Middle frontal gyrus (tissue), 1 donor: ENCODE data around the gene CHCHD3.
"Not testable (repeated sequence)": the region's sequence is repeated elsewhere in the genome, so short reads cannot be mapped to it uniquely, and the experiment has no call there.

Experiments used
- DNase-seq: peaks from one replicate; pipeline ENCODE4 v3.0.0-alpha.2; 2015; ENCODE audit warnings: low spot score; ENCODE audit errors: extremely low spot score

Gene CHCHD3

DNA sequence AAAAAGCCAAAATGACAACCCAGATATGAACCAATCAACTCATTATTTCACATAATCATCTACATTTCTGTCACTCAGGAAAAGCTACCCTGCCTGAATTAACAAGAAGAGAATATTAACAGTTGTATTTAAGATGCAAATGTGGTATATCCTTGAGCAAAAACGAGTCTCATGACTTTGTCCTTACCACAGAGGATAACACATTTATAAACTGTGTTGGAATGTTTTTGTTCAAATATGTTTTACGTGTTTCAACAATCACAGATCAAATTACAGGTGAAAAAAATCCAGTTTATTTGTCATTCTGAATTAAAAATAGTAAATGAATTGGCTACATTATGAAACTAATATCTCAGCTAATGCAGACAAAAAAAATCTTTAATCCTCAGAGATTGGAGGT is 34.6 kb downstream of the CHCHD3 start:
- no peak for DNase-seq

DNA sequence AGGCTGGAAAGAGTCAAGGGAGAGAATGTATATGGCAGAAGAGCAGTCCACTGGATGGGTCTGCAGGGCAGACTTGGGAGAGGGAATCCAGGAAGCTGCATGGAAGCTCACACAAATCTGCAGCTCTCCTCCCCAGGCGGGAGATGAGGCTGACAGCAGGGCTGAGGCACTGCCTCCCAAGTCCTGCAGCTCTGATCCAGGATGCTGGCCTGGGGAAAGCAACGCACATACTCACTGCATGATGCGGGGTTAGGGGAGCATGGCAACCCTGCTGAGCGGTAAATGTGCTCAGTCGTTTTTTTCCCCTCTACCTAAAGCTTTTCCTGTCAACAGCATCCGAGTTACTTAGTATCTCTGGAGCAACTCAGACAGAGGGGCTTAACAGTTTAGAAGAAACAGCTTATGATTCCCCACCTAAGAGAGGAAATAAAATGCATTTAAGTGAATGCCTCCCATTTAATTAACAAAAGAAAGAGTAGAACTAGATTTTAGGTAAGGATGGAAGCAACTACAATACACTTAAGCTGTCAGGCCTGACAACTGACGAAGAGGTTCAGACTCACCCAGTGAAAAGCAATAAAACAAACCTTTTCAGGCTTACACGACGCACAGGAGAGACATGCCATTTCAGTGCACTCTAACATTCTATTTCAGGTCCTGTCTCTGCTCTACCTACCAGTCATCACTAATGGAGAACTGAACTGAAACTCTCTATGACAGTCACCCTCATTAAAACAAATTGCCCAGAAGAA is 37.0 kb downstream of the CHCHD3 start:
- no peak for DNase-seq

DNA sequence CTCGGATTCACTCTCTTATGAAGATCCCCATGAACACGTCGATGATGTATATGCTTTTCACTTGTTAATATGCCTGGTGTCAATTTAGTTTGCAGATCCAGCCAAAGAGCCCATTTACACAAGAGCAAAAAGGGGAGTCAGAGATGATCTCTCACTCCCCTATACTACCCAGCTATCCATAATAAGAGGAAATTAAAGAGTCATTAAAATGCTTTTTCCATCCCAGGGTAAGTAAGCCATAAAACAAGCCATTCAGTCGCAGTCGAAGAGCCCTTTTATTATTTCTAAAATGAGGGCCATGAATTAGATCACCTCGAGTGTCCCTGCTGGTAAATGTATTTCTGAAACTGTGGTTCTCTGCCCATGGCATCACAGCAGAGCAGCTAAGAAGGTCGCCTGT is 41.2 kb downstream of the CHCHD3 start:
- DNase-seq: no peak

DNA sequence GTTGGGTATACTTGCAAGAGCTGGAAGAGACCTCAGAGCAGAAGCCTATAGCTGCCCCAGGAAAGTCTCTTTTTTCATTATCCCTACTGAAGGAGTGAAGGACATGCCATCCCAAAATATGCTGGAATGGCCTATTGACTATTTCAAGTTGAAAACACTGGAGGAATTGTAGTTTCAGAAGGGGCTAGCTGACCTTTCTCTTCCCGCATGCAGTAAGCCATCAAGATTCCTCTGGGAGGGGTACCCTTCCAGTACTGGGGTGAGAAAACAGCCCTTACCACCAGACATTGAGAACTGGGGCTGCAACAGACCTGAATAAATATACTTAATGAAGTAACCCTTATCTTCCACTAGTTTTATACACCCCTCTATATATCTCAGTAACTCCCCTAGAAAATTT is 41.7 kb downstream of the CHCHD3 start:
- no peak for DNase-seq

DNA sequence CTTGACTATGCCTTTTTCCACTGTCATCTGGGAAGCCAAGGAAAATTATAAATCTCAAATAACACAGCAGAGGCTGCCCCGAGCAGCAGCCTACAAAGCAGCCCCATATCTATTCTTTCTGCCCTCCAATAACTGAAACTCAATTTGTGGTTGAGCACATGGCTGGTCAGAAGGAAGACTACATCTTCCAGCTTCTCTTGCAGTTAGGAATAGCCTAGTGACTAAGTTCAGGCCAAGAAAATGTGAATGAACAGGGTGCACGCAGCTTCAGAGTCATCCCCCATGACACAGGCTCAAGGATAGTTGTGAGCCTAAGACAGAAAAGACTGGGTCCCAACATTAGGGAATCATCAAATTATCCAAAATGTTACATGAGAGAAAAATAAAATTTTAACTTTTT is 42.3 kb downstream of the CHCHD3 start:
- DNase-seq: no peak

DNA sequence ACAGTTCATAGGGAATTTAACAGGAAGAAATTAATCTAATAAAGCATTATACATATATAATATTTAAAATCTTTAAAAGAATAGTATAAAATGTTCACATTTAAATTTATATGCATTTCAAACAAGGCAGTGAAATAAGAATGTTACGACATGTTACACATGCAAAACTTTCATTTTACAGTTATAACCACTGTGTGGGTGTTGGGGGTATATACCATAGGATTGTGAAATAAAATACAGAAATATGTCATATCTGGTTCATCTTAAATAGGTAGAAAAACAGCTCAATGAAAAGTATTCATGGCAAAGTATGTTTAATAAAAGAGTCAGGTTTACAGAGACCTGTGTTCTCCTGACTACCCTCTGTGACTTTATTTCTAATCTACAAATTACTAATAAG is 45.6 kb downstream of the CHCHD3 start:
- no peak for DNase-seq

DNA sequence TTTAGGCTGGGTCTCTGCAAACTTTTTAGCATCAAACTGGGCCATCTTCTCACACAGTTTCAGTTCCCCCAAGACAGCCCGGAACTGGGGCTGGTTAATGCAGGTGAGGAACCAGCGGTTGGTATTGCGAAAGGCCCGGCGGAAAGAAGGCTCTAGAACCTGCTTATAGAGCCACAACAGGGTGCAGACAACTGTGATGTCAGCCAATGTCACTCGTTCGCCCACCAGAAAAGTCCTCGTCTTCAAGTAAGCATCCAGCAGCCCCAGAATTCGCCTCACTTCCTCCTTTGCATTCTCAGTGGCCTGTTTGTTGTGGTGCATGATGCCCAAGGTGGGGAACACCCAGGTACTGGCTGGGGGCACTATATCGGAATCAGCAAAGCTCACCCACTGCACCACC is 46.6 kb downstream of the CHCHD3 start:
- DNase-seq: not testable (repeated sequence)

DNA sequence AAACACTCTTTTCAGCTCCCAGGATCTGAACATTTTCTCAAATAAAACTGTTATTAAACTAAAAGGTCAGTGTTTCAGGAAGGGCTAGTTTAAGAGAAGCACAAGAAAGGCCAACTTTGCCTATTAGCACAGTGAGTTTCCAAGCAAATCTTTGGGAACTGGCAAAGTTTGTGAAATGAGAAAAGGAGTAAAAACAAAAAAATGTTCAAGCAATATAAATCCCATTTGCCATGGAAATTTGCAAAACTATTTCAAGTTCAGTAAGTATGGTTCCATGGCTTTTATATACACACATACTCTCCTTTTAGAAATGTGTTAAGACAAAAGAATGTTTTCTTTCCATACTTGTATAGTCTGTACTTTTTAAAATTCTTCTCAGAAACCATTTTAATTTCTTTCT is 51.5 kb downstream of the CHCHD3 start:
- DNase-seq: no peak

DNA sequence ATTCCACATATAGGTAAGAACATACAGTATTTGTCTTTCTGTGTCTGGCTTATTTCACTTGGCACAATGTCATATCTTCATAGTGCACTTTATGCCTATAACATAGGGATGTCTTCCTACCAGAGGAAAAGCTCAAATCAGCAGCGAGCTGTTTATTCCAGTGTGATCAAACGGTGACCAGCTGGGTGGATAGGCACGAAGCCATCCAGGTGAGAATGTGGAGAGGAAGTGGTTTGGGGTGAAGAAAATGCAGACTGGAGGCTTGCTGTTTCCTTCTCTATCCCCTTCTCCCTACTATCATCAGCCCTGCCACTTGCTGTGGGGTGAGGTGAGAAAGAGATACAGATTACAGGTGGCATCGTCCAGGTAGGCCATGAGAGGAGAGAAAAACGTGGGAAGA is 52.4 kb downstream of the CHCHD3 start:
- DNase-seq: no peak

DNA sequence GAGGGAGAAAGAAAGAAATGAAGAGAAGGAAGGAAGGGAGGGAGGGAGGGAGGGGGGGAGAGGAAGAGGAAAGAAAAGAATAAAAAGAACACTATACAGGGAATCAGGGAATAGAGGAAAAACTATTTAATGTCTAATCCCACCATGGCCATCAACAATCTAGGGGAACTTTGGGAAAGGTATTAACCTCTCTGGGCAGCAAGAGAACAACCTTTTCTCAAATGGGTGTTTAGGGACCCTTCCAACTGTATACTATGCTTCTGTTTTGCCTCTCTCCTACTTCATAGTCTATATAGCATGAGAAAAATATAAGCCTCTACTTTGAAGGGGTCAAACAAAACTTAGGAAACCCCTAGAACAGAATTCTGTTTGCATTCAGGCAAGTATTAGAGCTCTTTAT is 54.5 kb downstream of the CHCHD3 start:
- DNase-seq: no peak

DNA sequence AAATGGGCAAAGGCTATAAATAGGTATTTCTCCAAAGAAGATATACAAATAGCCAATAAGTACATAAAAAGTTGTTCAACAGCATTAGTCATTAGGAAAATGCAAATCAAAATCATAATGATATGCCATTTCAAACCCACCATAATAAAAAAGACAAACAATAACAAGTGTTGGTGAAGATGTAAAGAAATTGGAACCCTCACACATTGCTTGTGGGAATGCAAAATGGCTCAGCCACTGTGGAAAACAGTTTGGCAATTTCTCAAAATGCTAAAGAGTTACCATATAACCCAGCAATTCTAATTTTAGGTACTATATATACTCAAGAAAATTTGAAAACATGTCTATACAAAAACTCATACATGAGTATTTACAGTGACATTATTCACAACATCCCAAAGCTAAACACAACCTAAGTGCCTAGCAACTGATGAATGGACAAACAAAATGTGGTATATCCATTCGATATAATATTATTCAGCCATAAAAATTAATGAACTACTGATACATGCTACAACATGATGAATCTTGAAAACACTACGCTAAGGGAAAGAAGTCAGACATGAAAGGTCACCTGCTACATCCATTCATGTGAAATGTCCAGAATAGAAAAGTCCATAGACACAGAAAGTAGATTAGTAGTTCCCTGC is 55.6 kb downstream of the CHCHD3 start:
- no peak for DNase-seq

DNA sequence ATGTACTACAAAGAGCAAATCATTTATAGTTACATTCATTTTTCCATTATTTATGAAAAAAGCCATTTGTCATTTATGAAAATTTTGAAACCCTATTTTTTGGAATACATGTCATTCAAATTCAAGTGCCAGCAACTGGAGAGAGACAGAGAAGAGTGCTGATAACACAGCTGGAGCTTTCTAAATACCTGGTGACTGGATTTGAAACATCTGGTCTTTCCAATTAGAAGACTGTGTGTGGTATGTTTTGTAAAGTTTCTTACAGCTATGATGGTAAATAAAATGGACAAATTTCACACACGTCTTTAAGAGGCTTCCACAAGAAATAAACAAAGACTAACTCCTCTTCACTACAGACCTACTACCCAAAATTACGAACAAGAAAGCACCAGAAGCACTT is 56.8 kb downstream of the CHCHD3 start:
- no peak for DNase-seq

DNA sequence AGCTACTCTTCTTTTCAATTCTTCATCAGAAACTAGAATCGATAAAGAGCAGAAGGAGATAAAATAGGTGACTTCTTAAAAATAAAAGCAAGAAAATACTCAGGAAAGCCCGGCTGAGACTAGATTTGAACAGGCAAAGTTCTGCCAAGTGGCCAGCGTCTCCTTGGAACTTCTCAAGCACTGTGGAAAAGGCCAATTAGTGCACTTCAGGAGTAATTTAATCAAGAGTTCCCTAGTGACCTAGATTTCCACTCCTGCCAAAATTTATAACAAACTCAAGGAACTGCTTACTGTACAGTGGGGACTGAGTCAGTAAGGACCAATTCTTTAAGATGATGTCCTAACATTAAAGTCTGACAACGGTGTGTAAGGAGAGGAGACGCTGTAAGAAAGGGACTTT is 57.3 kb downstream of the CHCHD3 start:
- DNase-seq: no peak

DNA sequence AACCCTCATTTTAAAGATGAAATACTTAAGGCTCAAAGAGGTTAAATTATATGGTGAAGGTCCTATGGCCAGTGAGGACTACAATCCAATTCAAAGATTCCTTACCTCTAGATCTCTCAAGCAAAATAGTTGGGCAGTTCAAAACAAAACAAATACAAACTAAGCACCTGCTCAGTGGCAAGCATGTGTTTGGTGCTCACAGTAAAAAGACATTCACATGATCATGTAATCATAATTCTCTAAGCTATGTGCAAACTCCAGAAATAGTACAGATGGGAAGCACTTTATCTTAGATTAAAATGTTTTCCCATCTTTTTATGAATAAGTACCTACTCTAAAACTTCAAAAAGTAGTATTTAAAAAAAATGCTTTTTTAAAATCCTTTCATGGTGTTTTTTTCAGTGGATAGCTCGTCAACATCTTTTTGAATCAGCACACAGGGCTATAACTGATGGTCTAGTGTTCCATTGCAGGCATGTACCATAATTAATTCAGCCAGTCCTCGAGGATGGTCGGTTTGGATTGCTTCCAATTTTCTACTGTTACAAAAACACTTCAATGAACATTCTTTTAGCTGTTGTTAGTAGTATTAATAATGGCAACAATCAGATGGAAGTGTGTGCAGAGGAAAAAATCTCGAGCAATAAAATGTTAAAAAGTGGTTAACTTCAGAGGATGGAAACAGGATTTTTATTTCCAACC is 58.4 kb downstream of the CHCHD3 start:
- DNase-seq: no peak

DNA sequence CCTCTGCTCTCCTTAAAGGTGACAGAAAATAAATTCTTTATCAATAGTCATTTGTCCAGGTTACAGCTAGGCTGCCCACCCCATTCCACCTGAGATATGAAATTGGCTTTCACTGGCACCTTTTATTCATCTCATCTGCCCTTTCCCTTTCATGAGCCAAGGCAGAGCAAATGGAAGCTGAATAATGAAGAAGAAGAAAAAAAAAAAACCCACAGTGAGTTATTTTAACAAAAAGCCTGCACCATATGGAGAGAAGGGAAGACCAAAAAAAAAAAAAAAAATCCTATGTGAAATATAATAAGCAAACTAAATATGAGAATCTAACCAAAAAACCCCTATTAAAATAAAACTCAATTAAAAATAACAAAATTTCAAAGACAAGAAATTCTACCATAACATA is 59.2 kb downstream of the CHCHD3 start:
- DNase-seq: no peak

DNA sequence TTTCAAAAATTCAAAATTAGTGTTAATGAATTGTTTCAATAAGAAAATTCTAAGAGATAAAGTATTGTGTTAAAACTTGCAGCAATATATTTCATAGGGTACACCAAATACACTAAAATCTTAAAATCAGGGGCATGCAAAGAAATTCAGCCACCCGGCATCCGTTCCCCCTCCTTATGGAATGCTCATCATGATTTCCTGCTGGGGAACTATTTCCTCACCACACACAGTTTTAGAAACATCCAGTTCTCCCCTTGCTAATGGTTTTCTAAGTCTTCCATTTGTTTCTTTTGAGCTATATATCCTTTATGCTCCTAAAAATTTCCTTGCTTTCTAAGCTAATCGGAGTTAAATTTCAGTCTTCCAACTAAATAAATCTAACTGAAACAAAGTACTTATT is 60.7 kb downstream of the CHCHD3 start:
- DNase-seq: no peak

DNA sequence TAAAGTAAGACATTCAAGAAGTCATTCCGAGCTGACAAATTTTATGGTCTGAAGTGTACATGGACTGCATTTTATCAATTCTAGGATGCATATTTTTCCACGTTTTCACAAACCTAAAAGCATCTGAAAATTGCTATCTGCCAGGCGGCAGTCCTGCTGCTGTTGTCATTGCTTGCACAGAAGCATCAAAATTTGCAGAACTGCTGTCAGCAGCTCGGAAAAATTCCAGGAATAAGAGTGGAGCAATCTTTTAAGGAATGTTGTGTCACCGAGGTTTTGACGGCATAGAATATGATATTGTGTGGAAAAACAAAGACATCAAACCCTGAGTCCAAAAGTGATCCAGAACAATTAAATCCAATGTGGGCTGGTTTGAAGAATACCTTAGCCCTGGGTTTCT is 61.4 kb downstream of the CHCHD3 start:
- no peak for DNase-seq

DNA sequence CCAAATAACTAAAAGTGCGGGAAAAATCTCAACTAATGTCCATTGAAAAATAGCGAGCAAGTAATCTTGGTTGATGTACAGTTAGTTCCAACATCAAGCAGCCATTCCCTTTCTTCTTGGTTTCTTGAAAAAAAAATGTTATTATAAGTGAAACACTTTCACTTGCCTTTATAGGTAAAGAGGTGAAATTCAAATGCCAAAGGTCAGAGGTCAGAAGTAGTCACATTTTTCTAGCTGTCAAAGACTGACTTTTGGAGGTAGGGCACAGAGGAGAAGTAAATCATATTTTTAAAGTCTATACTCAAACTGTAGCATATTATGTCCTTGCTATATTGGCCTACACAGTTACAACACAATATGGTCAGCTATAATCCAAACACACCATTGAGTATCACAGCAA is 62.3 kb downstream of the CHCHD3 start:
- no peak for DNase-seq

DNA sequence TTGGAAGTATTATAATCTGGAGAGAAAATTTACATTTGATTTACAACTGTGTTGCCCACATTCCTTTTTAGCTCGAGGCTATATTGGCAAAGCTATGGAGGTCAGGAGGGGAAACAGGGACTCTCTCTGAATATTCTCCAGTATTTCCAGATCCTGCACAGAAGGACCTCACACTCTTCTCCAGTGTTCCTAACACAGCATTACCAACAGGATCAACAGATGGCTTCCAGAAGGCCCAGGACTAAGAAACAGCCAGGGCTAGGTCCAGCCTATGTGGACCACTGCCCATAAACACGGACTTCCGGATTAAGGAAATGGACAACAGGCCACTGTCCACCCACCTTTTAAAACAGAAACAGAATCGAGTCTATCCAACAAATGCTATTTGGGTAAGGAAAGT is 65.3 kb downstream of the CHCHD3 start:
- DNase-seq: no peak

DNA sequence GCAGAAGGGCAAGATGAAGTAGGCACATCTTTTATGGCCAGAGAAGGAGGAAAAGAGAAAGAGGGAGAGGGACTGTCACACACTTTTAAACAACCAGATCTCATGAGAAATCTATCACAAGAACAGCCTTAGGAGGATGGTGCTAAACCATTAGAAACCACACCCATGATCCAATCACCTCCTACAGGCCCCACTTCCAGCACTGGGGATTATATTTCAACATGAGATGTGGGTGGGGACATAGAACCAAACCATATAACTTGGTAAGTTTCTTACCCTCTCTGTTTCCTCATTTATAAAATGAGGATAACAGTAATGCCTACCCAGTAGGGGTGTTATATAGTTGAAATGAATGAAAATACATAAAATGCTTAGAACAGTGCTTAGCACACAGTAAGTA is 66.0 kb downstream of the CHCHD3 start:
- DNase-seq: no peak

DNA sequence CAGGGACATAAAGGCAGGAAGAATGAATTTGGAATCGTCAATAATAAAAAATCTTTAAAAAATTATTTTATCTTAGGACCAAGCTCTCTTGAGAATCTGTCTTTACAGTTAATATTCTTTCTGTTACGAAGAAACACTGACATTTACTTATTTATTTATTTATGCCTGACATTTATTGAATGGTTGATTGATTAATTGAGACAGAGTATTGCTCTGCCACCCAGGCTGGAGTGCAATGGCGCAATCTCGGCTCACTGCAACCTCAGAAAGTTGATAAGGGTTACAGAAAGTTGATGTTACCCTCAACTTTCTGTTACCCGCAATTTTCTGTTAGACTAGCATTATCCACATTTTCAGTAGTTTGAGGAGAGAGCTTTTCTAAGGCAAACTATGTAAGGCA is 70.1 kb downstream of the CHCHD3 start:
- no peak for DNase-seq

DNA sequence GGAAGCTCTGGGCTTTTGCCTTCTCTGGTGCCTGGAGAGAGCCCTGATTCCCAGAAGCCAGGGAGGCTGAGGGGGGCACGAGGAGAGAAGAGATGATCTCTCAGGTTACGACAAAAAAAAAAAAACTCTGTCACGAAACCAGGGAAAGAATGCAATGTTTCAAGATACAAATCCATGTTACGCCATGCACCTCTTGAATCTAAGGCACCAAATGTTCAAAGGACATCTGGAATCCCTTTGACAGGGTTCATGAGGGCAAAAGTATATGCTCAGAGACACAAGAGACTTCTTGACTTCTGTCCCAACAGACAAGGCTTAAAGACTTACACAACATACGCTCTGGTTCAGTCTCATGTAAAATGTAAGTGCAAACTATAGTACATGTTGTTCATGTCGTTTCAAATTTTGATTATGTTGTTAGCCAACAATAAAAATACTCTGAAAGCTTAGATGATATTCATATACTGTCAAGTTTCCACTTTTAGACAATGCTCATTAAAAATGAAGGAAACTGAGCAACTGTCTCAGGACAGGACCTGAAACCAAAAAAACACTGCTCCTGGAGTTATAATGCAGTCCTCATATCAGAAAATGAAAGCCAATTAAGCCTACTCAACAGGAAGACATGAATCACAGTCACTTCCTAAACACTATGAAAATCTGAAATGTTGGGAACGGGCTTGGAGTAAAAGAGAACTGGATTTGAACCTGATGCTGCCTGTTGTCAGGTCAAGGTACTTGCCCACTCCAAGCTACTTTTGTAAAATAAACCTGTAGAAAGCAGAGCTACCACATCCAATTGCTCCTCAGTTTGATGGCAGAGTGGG is 72.3 kb downstream of the CHCHD3 start:
- no peak for DNase-seq
